CD1c-positive myeloid dendritic cell (primary cell): ENCODE data around the gene MRPL12.

Experiments
- DNase-seq: peaks from one replicate; pipeline ENCODE4 v3.0.0-alpha.2; 2016; ENCODE audit errors: extremely low spot score

The MRPL12 gene

DNA sequence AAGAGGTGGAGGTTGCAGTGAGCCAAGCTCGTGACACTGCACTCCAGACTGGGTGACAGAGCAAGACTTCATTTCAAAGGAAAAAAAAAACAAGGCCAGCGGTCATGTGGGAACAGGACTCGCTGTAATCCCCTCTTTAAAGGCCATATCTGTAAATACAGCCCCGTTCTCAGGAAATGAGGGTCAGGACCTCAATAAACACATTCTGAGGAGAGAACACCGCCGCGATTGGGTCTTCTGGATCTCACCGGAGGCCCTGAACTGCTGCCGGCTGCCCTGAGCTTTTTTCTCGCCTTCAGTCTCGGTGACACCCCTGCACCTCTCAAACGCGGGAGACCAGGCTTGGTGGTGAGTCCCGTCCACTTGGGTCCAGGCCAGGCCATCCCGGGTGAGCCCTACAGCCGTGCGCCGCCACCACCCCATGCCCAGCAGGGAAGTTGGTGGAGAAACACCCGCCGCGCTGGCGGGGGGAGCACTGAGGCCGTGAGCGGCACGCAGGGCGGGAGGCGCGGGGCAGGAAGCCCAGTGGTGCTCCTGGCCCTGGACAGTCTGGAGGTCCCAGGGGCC lies 37.3 kb downstream of the MRPL12 start:
- DNase-seq = peak; percentile 25

DNA sequence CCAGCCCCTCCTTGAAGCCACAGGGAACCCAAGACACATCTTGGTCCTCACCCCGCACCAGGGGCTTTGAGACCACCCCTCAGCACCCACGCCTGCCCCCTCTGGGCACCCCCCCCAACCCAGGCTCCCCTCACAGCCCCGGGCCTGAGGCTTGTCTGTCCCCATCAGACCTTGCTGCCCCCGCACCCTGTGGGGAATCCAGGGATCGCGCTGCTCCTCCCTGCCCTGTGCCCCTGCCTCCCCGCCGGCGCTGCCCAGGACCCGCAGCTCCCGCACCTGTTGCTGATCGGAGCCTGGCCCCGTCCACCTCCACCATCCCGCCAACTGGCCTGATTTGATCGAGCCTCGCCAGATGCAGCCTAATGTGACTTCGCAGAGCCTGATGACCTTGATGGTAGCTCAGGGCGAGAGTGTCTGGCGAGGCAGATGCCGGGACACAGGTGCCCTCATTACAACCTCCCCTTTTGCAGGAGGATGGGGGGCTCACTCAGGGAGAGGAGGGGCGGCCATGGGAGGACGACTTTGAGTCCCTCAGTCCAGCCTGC lies 38.0 kb downstream of the MRPL12 start:
- DNase-seq = no peak

DNA sequence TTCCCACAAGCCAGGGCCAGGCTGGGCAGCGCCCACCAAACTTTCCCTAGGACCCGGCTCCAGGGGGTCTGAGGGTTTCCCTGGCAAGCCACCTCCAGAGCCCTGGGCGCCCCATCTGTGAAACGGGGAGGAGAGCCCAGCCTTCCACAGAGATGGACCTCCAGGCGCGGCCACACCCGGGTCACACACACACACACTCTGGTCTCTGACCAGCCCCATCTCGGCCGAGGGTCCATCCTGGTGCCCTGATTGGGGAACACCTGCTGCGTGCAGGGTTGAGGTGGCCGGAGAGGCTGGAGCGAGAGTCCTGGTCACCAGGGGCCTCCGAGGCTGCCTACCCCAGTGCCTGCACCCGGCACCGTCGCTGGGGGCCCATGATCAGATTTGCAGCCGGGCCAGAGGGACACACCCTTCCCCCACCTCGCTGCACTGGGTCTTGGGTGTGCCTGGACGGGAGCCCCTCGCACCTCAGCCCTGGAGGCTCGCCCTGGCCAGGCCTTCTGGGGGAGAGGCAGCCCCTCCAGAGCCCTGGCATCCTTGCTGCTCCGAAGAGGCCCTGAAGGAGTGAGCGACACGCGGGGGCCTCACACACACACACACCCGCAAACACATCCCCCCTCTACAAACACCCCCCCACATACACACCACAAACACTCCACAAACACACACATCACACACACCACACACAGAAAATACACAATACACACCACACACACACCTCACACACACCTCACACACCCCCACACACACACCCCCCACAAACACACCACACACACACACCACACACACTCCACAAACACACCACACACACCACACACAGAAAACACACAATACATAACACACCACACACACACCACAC lies 38.7 kb downstream of the MRPL12 start:
- no peak for DNase-seq
